GM18508 (cell line): ENCODE measurements around the gene SLC9B2.
A peak's percentile ranks its signal among the peaks of the same experiment; 100 is the strongest.
"Not testable (repeated sequence)": the region's sequence is repeated elsewhere in the genome, so short reads cannot be mapped to it uniquely, and the experiment has no call there.

Experiments
- ATAC-seq: cut with Tn5 transposase; IDR thresholded peaks from one replicate; pipeline ENCODE4 v1.9.1; 2021; ENCODE audit warnings: moderate number of reproducible peaks; ENCODE audit not compliant: insufficient read depth, unreplicated experiment

Gene SLC9B2

GRCh38 chr4:103021120-103021519 lies 55.4 kb downstream of the SLC9B2 start:
- ATAC-seq, result no peak

- ATAC-seq, result peak; percentile 89
These were observed 57.0 kb downstream of the SLC9B2 start, which contains the start of gene SLC9B1 for GRCh38 chr4:103019308-103020124. TSS of gene SLC9B1 (minus strand) at chr4:103019705. CDS start at chr4:102991711, 27,994 bp downstream.

GRCh38 chr4:103018391-103019307 lies 57.9 kb downstream of the SLC9B2 start:
- ATAC-seq, result no peak

GRCh38 chr4:103012551-103012950 lies 64.0 kb downstream of the SLC9B2 start:
- ATAC-seq, result no peak

- ATAC-seq, result no peak
These were observed 64.5 kb downstream of the SLC9B2 start for GRCh38 chr4:103012060-103012459.

- no peak for ATAC-seq
These were observed 65.1 kb downstream of the SLC9B2 start for GRCh38 chr4:103011378-103012025.

- ATAC-seq, result no peak
These were observed 65.8 kb downstream of the SLC9B2 start for GRCh38 chr4:103010804-103011203.

GRCh38 chr4:103008875-103009729 lies 67.5 kb downstream of the SLC9B2 start:
- ATAC-seq, result peak; percentile 66

- no peak for ATAC-seq
These were observed 74.0 kb downstream of the SLC9B2 start for GRCh38 chr4:103002551-103002950.

- no peak for ATAC-seq
These were observed 81.8 kb downstream of the SLC9B2 start for GRCh38 chr4:102994803-102995202.

GRCh38 chr4:102993985-102994384 lies 82.6 kb downstream of the SLC9B2 start:
- not testable (repeated sequence) for ATAC-seq

GRCh38 chr4:102988429-102989020 lies 88.0 kb downstream of the SLC9B2 start:
- ATAC-seq, result no peak

- no peak for ATAC-seq
These were observed 95.6 kb downstream of the SLC9B2 start for GRCh38 chr4:102981005-102981404.
